Activated T-cell treated with anti-CD3 and anti-CD28 coated beads, Interleukin-2, amount 50 U/mL, for 24 hours (primary cell): Measurements from ENCODE around the gene SPRED2.

ENCODE experiments used
- DNase-seq: peaks from one replicate; pipeline ENCODE4 v3.0.0-alpha.2; 2020
- H3K27ac Mint-ChIP-seq: 2 replicates; pipeline ENCODE4 v1.8.0; 2020; ENCODE audit warnings: mild to moderate bottlenecking, mixed read lengths
- H3K27me3 Mint-ChIP-seq: 2 replicates; pipeline ENCODE4 v1.8.0; 2020; ENCODE audit warnings: mixed read lengths
- H3K36me3 Mint-ChIP-seq: 2 replicates; pipeline ENCODE4 v1.8.0; 2020; ENCODE audit warnings: low read depth, mixed read lengths
- H3K4me1 Mint-ChIP-seq: 2 replicates; pipeline ENCODE4 v1.8.0; 2020; ENCODE audit warnings: low read depth, mixed read lengths
- H3K4me3 Mint-ChIP-seq: 2 replicates; pipeline ENCODE4 v1.8.0; 2020; ENCODE audit warnings: mild to moderate bottlenecking, moderate library complexity, mixed read lengths
- H3K9me3 Mint-ChIP-seq: 2 replicates; pipeline ENCODE4 v1.8.0; 2020; ENCODE audit warnings: mixed read lengths

The SPRED2 gene

GRCh38 chr2:65411056-65411795 is 21.2 kb downstream of the SPRED2 start:
- peaks cover 7% of the 10 kb centered on the region for H3K27me3 Mint-ChIP-seq
- H3K36me3 Mint-ChIP-seq = no peaks in the 10 kb centered on the region
- H3K27ac Mint-ChIP-seq = no peak overlapping the region
- DNase-seq = no peak
- peaks cover 11% of the 10 kb centered on the region for H3K4me1 Mint-ChIP-seq
- H3K9me3 Mint-ChIP-seq = no peaks in the 10 kb centered on the region
- no peak overlapping the region for H3K4me3 Mint-ChIP-seq

GRCh38 chr2:65409045-65409444 is 23.4 kb downstream of the SPRED2 start:
- no peaks in the 10 kb centered on the region for H3K36me3 Mint-ChIP-seq
- H3K27ac Mint-ChIP-seq = no peak overlapping the region
- no peak for DNase-seq
- peaks cover 23% of the 10 kb centered on the region for H3K27me3 Mint-ChIP-seq
- no peak overlapping the region for H3K4me3 Mint-ChIP-seq
- H3K4me1 Mint-ChIP-seq = peaks cover 11% of the 10 kb centered on the region
- H3K9me3 Mint-ChIP-seq = no peaks in the 10 kb centered on the region

- Mint-ChIP-seq H3K9me3 (no peaks in the 10 kb centered on the region), H3K4me3 (no peak overlapping the region), H3K27me3 (peaks cover 24% of the 10 kb centered on the region), H3K4me1 (peaks cover 11% of the 10 kb centered on the region), H3K36me3 (no peaks in the 10 kb centered on the region), H3K27ac (no peak overlapping the region)
- no peak for DNase-seq
Measured at GRCh38 chr2:65407240-65407639, 25.2 kb downstream of the SPRED2 start.

DNA sequence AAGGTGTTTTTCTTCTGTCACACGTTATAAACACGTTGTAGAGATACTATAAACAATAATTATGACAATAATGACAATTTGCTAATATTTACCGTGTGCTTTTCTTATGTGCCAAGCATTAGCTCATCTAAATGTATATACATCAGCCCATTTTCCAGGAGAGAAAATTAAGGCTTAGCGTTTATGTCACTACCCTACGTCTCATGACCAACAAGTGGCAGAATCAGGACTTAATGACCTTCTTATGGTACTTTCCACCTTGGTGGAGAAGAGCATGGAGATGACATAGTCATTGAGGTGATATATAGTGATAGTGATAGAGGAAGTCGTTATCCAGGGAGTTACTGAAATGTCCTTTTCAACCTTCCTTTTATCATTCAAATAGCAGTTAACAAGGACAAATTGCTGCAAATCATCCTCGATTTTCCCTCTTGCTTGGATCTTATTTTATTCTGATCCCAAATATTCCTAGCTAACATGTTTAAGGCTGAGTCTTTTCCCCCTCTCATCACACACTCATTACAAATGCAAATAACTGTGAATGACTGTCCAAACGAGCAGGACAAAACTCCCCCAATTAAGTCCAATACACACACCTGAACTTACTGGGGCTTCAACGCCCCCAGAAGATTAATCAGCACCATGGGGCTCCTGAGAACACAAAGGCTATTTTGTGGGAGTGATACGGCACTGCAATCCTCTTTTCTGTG is 27.3 kb downstream of the SPRED2 start:
- Mint-ChIP-seq H3K27me3 (peaks cover 25% of the 10 kb centered on the region), H3K27ac (no peak overlapping the region), H3K36me3 (no peaks in the 10 kb centered on the region), H3K4me3 (no peak overlapping the region), H3K9me3 (no peaks in the 10 kb centered on the region), H3K4me1 (peaks cover 11% of the 10 kb centered on the region)
- DNase-seq = no peak

DNA sequence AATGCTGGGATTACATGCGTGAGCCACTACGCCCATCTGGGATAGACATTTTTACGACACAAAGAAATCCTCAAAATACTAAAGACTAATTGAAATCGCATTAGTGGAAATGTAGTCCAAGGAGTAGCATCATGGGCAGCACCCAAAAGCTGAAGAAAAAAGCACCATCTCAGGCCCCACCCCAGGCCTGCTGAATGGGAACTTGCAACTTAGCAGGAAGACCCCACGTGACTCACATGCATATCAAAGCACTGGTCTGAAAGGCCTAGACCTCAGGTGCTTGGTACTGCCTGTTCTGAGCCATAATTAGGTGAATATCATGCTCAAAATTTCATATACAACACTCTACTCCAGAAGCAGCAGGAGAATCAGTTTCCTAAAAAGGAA is 28.9 kb downstream of the SPRED2 start:
- no peak for DNase-seq
- no peaks in the 10 kb centered on the region for H3K36me3 Mint-ChIP-seq
- H3K27ac Mint-ChIP-seq = no peak overlapping the region
- H3K9me3 Mint-ChIP-seq = no peaks in the 10 kb centered on the region
- peaks cover 25% of the 10 kb centered on the region for H3K27me3 Mint-ChIP-seq
- H3K4me3 Mint-ChIP-seq = no peak overlapping the region
- peaks cover 11% of the 10 kb centered on the region for H3K4me1 Mint-ChIP-seq

GRCh38 chr2:65402780-65403528 is 29.4 kb downstream of the SPRED2 start:
- Mint-ChIP-seq H3K36me3 (no peaks in the 10 kb centered on the region), H3K27ac (no peak overlapping the region), H3K4me1 (peaks cover 12% of the 10 kb centered on the region), H3K9me3 (no peaks in the 10 kb centered on the region), H3K4me3 (no peak overlapping the region), H3K27me3 (peaks cover 22% of the 10 kb centered on the region)
- DNase-seq = no peak

GRCh38 chr2:65402323-65402722 is 30.1 kb downstream of the SPRED2 start:
- DNase-seq = no peak
- Mint-ChIP-seq H3K27ac (no peak overlapping the region), H3K9me3 (no peaks in the 10 kb centered on the region), H3K36me3 (no peaks in the 10 kb centered on the region), H3K27me3 (peaks cover 22% of the 10 kb centered on the region), H3K4me3 (no peak overlapping the region), H3K4me1 (peaks cover 15% of the 10 kb centered on the region)

DNA sequence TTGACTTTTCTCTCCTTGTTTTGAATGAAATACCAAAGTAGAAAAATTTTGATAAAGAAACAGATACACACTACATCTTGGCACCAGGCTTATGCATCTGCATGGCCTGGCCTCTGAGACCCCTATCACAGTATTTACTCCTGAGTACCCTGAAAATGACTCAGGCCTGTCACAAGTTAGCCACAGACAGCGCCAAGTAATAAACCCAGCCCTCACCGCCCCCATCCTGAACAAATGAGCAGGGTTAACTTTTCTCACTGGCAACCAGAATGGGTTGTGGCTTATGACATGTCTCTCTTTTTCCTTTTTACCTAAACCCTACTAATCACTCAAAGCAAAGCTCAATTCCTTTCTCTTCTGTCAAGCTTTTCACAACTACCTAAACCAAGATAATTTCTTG is 35.3 kb downstream of the SPRED2 start:
- Mint-ChIP-seq H3K9me3 (no peaks in the 10 kb centered on the region), H3K4me3 (no peak overlapping the region), H3K27me3 (peaks cover 4% of the 10 kb centered on the region), H3K36me3 (no peaks in the 10 kb centered on the region), H3K4me1 (peaks cover 20% of the 10 kb centered on the region), H3K27ac (no peak overlapping the region)
- no peak for DNase-seq

DNA sequence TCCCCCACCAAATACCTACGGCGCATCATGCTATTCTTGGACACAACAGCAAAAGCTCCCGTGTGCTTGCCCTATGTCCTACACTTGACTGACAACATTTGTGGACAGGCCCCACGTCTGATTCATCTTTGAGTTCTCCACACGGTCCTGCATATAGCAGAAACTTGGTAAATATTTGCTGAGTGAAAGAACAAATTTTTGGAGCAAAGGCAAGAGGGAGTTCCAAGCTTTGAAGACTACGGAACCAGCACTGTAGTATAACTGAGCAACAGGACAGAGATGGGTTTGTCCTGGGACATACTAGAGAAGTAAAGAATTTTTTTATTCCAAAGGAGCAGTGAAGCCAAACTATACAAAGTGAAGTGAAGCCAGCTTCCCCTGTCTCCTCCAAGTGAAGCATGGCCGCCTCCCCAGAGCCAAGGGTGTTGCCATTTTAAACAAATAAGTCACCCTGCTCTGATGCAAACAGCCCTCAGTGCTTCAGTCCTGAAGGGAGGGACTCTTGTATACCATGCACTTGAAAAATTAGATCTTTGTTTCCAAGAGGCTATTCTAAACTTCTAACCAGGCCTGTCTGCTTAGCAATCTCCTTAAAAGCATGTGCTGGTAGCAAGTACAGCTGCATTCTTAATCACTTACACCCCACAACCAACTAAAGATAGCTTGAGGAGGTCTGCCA is 35.9 kb downstream of the SPRED2 start:
- Mint-ChIP-seq H3K36me3 (no peaks in the 10 kb centered on the region), H3K27ac (no peak overlapping the region), H3K27me3 (peaks cover 4% of the 10 kb centered on the region), H3K9me3 (no peaks in the 10 kb centered on the region), H3K4me1 (peaks cover 20% of the 10 kb centered on the region), H3K4me3 (no peak overlapping the region)
- no peak for DNase-seq

DNA sequence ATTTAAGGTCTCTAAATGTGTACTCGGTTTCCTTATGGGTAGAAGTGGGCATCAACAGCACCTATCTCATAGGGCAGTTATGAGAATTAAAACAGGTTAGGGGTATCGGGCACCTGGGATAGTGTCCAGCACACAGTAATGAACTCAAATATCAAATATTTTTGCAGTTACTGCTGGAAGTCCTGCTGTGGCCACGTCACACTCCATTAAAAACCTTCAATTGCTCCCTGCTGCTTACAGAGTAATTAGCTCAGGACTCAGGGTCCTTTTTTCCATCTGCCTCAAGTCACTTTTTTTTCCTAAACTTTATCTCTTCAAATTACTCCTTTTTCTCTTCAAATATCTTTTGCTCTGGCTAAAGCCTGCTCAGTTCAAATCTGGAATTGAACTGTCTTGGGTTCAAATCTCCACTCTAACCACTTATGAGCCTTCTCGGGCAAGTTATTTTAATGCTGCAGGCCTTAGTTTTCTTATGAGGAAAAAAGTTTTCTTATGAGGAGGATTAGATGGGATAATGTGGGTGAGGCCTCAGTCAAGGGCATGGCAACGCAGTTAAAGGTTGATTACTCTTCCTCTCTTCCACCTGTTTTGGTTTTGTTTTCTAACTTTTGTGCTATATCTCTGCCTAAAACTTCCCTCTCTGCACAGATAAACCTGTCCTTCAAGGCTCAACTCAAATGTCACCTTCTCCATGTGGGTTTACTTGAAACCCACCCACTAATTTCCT is 36.6 kb downstream of the SPRED2 start:
- H3K4me1 Mint-ChIP-seq = peaks cover 20% of the 10 kb centered on the region
- H3K27ac Mint-ChIP-seq = no peak overlapping the region
- peaks cover 4% of the 10 kb centered on the region for H3K27me3 Mint-ChIP-seq
- H3K36me3 Mint-ChIP-seq = no peaks in the 10 kb centered on the region
- H3K4me3 Mint-ChIP-seq = no peak overlapping the region
- DNase-seq = no peak
- H3K9me3 Mint-ChIP-seq = no peaks in the 10 kb centered on the region

GRCh38 chr2:65393743-65394422 is 38.5 kb downstream of the SPRED2 start:
- peaks cover 9% of the 10 kb centered on the region for H3K27me3 Mint-ChIP-seq
- no peak overlapping the region for H3K27ac Mint-ChIP-seq
- no peaks in the 10 kb centered on the region for H3K9me3 Mint-ChIP-seq
- H3K4me1 Mint-ChIP-seq = peaks cover 34% of the 10 kb centered on the region
- no peak for DNase-seq
- H3K4me3 Mint-ChIP-seq = no peak overlapping the region
- no peaks in the 10 kb centered on the region for H3K36me3 Mint-ChIP-seq

DNA sequence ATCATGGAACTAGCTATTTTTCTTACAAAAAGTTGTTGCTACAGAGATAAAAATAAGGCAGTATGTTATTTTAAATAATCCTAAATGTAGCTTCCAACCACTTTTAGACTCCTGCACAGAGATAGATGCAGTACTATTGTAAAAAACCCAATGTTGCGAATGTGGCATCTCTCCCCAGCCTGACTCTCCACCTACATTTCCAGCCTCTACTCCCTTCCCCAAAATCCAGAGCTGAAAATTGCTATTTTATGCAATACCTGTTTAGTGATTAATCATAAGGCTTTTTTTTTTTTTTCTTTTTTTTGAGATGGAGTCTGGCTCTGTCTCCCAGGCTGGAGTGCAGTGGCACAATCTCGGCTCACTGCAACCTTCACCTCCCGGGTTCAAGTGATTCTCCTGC is 39.4 kb downstream of the SPRED2 start:
- Mint-ChIP-seq H3K4me3 (no peak overlapping the region), H3K9me3 (no peaks in the 10 kb centered on the region), H3K27ac (no peak overlapping the region), H3K27me3 (peaks cover 9% of the 10 kb centered on the region), H3K36me3 (no peaks in the 10 kb centered on the region), H3K4me1 (peaks cover 34% of the 10 kb centered on the region)
- DNase-seq = no peak

DNA sequence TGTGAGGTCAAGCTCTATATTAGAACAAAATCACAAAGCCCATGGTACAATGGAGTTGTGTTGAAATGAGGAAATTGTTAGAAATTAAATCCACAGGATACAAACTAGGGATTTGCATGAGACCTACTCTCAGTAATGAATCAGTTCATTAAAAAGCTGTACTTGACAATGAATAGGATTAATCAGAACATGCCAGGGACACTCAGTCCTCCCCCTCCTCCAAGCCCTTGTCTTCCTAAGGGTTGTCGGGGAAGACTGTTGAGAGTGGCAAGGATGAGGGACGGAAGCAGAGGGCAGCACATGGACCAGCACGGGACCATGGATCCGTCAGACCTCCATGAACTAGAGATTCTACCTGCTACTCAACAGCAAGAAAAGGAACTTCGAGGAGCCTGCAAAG is 39.8 kb downstream of the SPRED2 start:
- Mint-ChIP-seq H3K4me1 (peaks cover 30% of the 10 kb centered on the region), H3K36me3 (no peaks in the 10 kb centered on the region), H3K4me3 (no peak overlapping the region), H3K9me3 (no peaks in the 10 kb centered on the region), H3K27ac (no peak overlapping the region), H3K27me3 (peaks cover 9% of the 10 kb centered on the region)
- DNase-seq = no peak
